K562 (cell line): ENCODE results near the gene ZCCHC14. TPM values are rescaled to one million over a fixed set of nuclear protein-coding genes. Genes with fewer than 3 reads are reported as not detected.

Experiments used
- BCL6 ChIP-seq: fragments of 250-450 bp; sonication (Bioruptor Pico); IDR thresholded peaks from 2 replicates; pipeline ENCODE4 v1.4.0; 2020
- CEBPZ ChIP-seq: fragments of 150-350 bp; IDR thresholded peaks from 2 replicates; pipeline ENCODE4 v1.6.1; 2014; ENCODE audit warnings: low read depth, mild to moderate bottlenecking, low read length, borderline replicate concordance
- RBFOX2 ChIP-seq: fragments of 200-400 bp; formaldehyde crosslinking; IDR thresholded peaks from 2 replicates; pipeline ENCODE4 v1.6.1; 2017; ENCODE audit warnings: low read depth, mild to moderate bottlenecking, low read length, moderate library complexity
- RBM34 ChIP-seq: fragments of 200-400 bp; formaldehyde crosslinking; IDR thresholded peaks from 2 replicates; pipeline ENCODE4 v1.6.1; 2018; ENCODE audit warnings: low read length, borderline replicate concordance; ENCODE audit not compliant: insufficient read depth
- SUPT5H ChIP-seq: fragments of 450-650 bp; IDR thresholded peaks from 2 replicates; pipeline ENCODE4 v1.6.1; 2016
- TEAD4 ChIP-seq, 2 experiments: sonication (generic) in 1 of 2; formaldehyde crosslinking in 1 of 2; IDR thresholded peaks; 2 replicates each; pipeline versions ENCODE4 v1.6.1 to v1.8.0; 2012 to 2022; ENCODE audit warnings: borderline replicate concordance in 1 of 2, inconsistent platforms in 1 of 2, low read length in 1 of 2, mild to moderate bottlenecking in 1 of 2, missing genetic modification reagents in 1 of 2
- ZFX ChIP-seq: sonication (generic); formaldehyde crosslinking; IDR thresholded peaks from 2 replicates; pipeline ENCODE4 v1.8.0; 2022; ENCODE audit warnings: mild to moderate bottlenecking, missing genetic modification reagents, moderate library complexity
- ZNF134 ChIP-seq: fragments of 250-450 bp; sonication (Bioruptor Pico); conservative IDR thresholded peaks from 2 replicates; pipeline ENCODE4 v1.4.0; 2020
- ZNF280B ChIP-seq: fragments of 250-450 bp; sonication (Bioruptor Pico); IDR thresholded peaks from 2 replicates; pipeline ENCODE4 v1.5.1; 2021; ENCODE audit warnings: mild to moderate bottlenecking
- ZNF445 ChIP-seq: fragments of 250-450 bp; sonication (Bioruptor Pico); IDR thresholded peaks from 2 replicates; pipeline ENCODE4 v1.4.0; 2020; ENCODE audit warnings: low read depth, mild to moderate bottlenecking, moderate library complexity
- ZNF609 ChIP-seq: sonication (generic); formaldehyde crosslinking; IDR thresholded peaks from 2 replicates; pipeline ENCODE4 v1.8.1; 2023; ENCODE audit warnings: missing genetic modification reagents, mild to moderate bottlenecking, borderline replicate concordance
- ZNF740 ChIP-seq, 3 experiments: fragments of 200-800 bp in 1 of 3; sonication (Bioruptor generic) in 1 of 3; sonication (generic) in 1 of 3; formaldehyde crosslinking in 1 of 3; IDR thresholded peaks; 2 replicates each; pipeline versions ENCODE4 v1.6.1 to v1.8.0; 2016 to 2022; ENCODE audit warnings: mild to moderate bottlenecking in 2 of 3, missing compliant biosample characterization in 2 of 3, missing genetic modification characterization in 2 of 3, missing genetic modification reagents in 1 of 3
- polyA plus RNA-seq, 8 experiments: library from polyadenylated mRNA; depleted of rRNA in 4 of 8; stranded (reverse) in 5 of 8; unstranded in 3 of 8; fragments of >200 nt; fragmentation: Nextera tagmentation in 2 of 8; fragmentation: Illumina TruSeq in 1 of 8; extraction: Ambion mirVana in 2 of 8; extraction: Trizol in 1 of 8; gene quantifications; 2 replicates each; pipeline versions ENCODE4 v1.2.1 to v1.2.3, GENCODE V29; 2011 to 2014; ENCODE audit warnings: inconsistent platforms in 1 of 8, missing spikeins in 1 of 8
- total RNA-seq, 7 experiments: library from RNA; depleted of rRNA in 6 of 7; stranded (reverse); fragments of >200 nt in 6 of 7; fragmentation: Illumina TruSeq in 2 of 7; extraction: Trizol in 2 of 7; gene quantifications; 2 replicates each; pipeline versions ENCODE4 v1.2.1 to v1.2.3, GENCODE V29; 2011 to 2021; ENCODE audit warnings: low replicate concordance in 1 of 7

ZCCHC14 gene
- total and polyA plus RNA-seq, 9 of the 15 experiments (the other 6 are each of a cell fraction or from before 2014, with no cell fraction given) = 1.5 to 12.4 (median 2.9) TPM

GRCh38 chr16:87384162-87384874 is 108.5 kb downstream of the ZCCHC14 start (continued):
- TF ChIP-seq RBM34 (no peak), ZNF280B (CRISPR knock-in tag) (no peak), ZNF609 (CRISPR knock-in tag) (no peak), TEAD4 (IDR thresholded peaks at IDR 0.05; ENCODE audit: low read length) (no peak), TEAD4 (CRISPR knock-in tag; IDR thresholded peaks at IDR 0.05; ENCODE audit: borderline replicate concordance) (no peak), CEBPZ (no peak), ZNF134 (CRISPR knock-in tag) (no peak), RBFOX2 (peak; percentile 83), ZNF445 (CRISPR knock-in tag) (no peak), ZNF740 (CRISPR knock-in tag; IDR thresholded peaks at IDR 0.05) (no peak; the same call in 1 of the 2 replicates), ZNF740 (tag; IDR thresholded peaks at IDR 0.05) (no peak), ZFX (peak; percentile 91), BCL6 (no peak), SUPT5H (peak; percentile 43; the same call in 1 of the 2 replicates)
